Endodermal cell (in vitro differentiated cells): ENCODE results near the gene PURB. TPM values are rescaled to one million over a fixed set of nuclear protein-coding genes. Genes with fewer than 3 reads are reported as not detected.
"Not testable (repeated sequence)": the region's sequence is repeated elsewhere in the genome, so short reads cannot be mapped to it uniquely, and the experiment has no call there.

Source experiments
- DNase-seq: peaks from one replicate; pipeline ENCODE4 v3.0.0-alpha.2; 2017
- H3K27ac ChIP-seq: 2 replicates; pipeline ENCODE4 v1.5.1; 2013; ENCODE audit warnings: mild to moderate bottlenecking, low read depth, low read length, moderate library complexity
- H3K27me3 ChIP-seq: 2 replicates; pipeline ENCODE4 v1.6.1; 2013; ENCODE audit warnings: mild to moderate bottlenecking, low read length, moderate library complexity; ENCODE audit not compliant: insufficient read depth, control insufficient read depth, poor library complexity, severe bottlenecking
- H3K36me3 ChIP-seq: 2 replicates; pipeline ENCODE4 v1.7.0; 2013; ENCODE audit warnings: mild to moderate bottlenecking, low read length, moderate library complexity; ENCODE audit not compliant: control insufficient read depth, insufficient read depth
- H3K4me1 ChIP-seq: one replicate; pipeline ENCODE4 v1.7.0; 2013; ENCODE audit warnings: low read length; ENCODE audit not compliant: control insufficient read depth, insufficient read depth
- H3K4me3 ChIP-seq: 2 replicates; pipeline ENCODE4 v1.5.1; 2013; ENCODE audit warnings: mild to moderate bottlenecking, low read length, moderate library complexity
- H3K9ac ChIP-seq: 2 replicates; pipeline ENCODE4 v1.6.1; 2013; ENCODE audit warnings: mild to moderate bottlenecking, low read length, moderate library complexity; ENCODE audit not compliant: poor library complexity, severe bottlenecking; ENCODE audit errors: extremely low read depth
- H3K9me3 ChIP-seq: 2 replicates; pipeline ENCODE4 v1.6.1; 2013; ENCODE audit warnings: mild to moderate bottlenecking, low read length, moderate library complexity; ENCODE audit not compliant: control insufficient read depth
- H3K27ac Mint-ChIP-seq: 2 replicates; pipeline ENCODE4 v1.8.0; 2020; ENCODE audit warnings: mixed read lengths
- H3K27me3 Mint-ChIP-seq: 2 replicates; pipeline ENCODE4 v1.8.0; 2021; ENCODE audit warnings: mild to moderate bottlenecking, mixed read lengths; ENCODE audit not compliant: insufficient read depth
- H3K36me3 Mint-ChIP-seq: 2 replicates; pipeline ENCODE4 v1.8.0; 2020; ENCODE audit warnings: low read depth, mixed read lengths
- H3K4me1 Mint-ChIP-seq: 2 replicates; pipeline ENCODE4 v1.8.0; 2020; ENCODE audit warnings: mixed read lengths
- H3K4me3 Mint-ChIP-seq: 2 replicates; pipeline ENCODE4 v1.8.0; 2020; ENCODE audit warnings: mild to moderate bottlenecking, moderate library complexity, mixed read lengths
- H3K9me3 Mint-ChIP-seq: 2 replicates; pipeline ENCODE4 v1.8.0; 2020; ENCODE audit warnings: mild to moderate bottlenecking, mixed read lengths
- CTCF ChIP-seq: fragments of 200-600 bp; sonication (generic); conservative IDR thresholded peaks from 2 replicates; pipeline ENCODE4 v1.5.0; 2021; ENCODE audit warnings: antibody characterized with exemption, mild to moderate bottlenecking
- WGBS, 2 experiments: methylation state at CpG; one replicate each; pipeline versions ENCODE4 v1.1.5 to v1.1.7; 2013; ENCODE audit warnings: missing lambda C conversion rate in 2 of 2, mixed read lengths in 1 of 2; ENCODE audit not compliant: insufficient coverage in 1 of 2, insufficient read length in 1 of 2; 5-methylcytosine and 5-hydroxymethylcytosine counted together
- total RNA-seq, 2 donors: library from RNA; stranded (reverse); fragmentation: NEBNext Ultra II Directional in 1 of 2; extraction: Animal tissue kit (Norgen Biotek cat#: 25700) in 1 of 2; gene quantifications; 2 replicates in 1 of 2; 3 replicates in 1 of 2; pipeline ENCODE4 v1.2.1, GENCODE V29; 2021

PURB gene
- total RNA-seq, 2 donors from 2014 or later: 24.7 to 29.8 TPM

- H3K36me3 ChIP-seq: peaks cover 26% of the 10 kb centered on the region
- DNase-seq: no peak
- H3K4me1 Mint-ChIP-seq: peaks cover 5% of the 10 kb centered on the region
- peak overlapping the region; percentile 100 for H3K4me3 ChIP-seq
- H3K36me3 Mint-ChIP-seq: peaks cover 23% of the 10 kb centered on the region
- H3K9me3 Mint-ChIP-seq: no peaks in the 10 kb centered on the region
- no peak for TF ChIP-seq CTCF
- no peaks in the 10 kb centered on the region for H3K27me3 Mint-ChIP-seq
- no peaks in the 10 kb centered on the region for H3K27me3 ChIP-seq
- no peaks in the 10 kb centered on the region for H3K4me1 ChIP-seq
- no peak overlapping the region for H3K4me3 Mint-ChIP-seq
- peak overlapping the region; percentile 18 for H3K27ac Mint-ChIP-seq
- H3K9ac ChIP-seq: no peak overlapping the region
- no peaks in the 10 kb centered on the region for H3K9me3 ChIP-seq
- no peak overlapping the region for H3K27ac ChIP-seq
These were observed 39.9 kb downstream of the PURB start for GRCh38 chr7:44845451-44845850.

- not testable (repeated sequence) for H3K9ac ChIP-seq, H3K27ac Mint-ChIP-seq, H3K9me3 ChIP-seq, H3K4me1 ChIP-seq, H3K4me1 Mint-ChIP-seq, H3K27me3 ChIP-seq, H3K9me3 Mint-ChIP-seq, H3K4me3 ChIP-seq, H3K27me3 Mint-ChIP-seq, DNase-seq, H3K27ac ChIP-seq, H3K4me3 Mint-ChIP-seq
- H3K36me3 ChIP-seq: peaks cover 39% of the 10 kb centered on the region
- 86 to 96% methylated on average over 4 to 5 of the region's 5 CpGs for WGBS, 2 experiments
- H3K36me3 Mint-ChIP-seq: peaks cover 32% of the 10 kb centered on the region
These were observed 41.9 kb downstream of the PURB start for GRCh38 chr7:44843440-44843839.

GRCh38 chr7:44842675-44843074 lies 42.7 kb downstream of the PURB start:
- H3K4me3 Mint-ChIP-seq, H3K27ac ChIP-seq, H3K9me3 Mint-ChIP-seq: not testable (repeated sequence)

GRCh38 chr7:44838751-44839150 lies 46.6 kb downstream of the PURB start:
- Histone ChIP-seq H3K9ac (no peak overlapping the region), H3K36me3 (peaks cover 60% of the 10 kb centered on the region), H3K4me3 (no peak overlapping the region), H3K27ac (no peak overlapping the region), H3K9me3 (no peaks in the 10 kb centered on the region), H3K4me1 (no peaks in the 10 kb centered on the region), H3K27me3 (no peaks in the 10 kb centered on the region)
- H3K9me3 Mint-ChIP-seq: peaks cover 1% of the 10 kb centered on the region
- no peaks in the 10 kb centered on the region for H3K27me3 Mint-ChIP-seq
- TF ChIP-seq CTCF: no peak
- H3K27ac Mint-ChIP-seq: no peak overlapping the region
- no peak overlapping the region for H3K4me3 Mint-ChIP-seq
- H3K36me3 Mint-ChIP-seq: peaks cover 59% of the 10 kb centered on the region
- WGBS, 2 experiments: 98% methylated on average over 2 of the region's 2 CpGs; no CpG with 5 or more reads in 1 of the 2 experiments
- H3K4me1 Mint-ChIP-seq: no peaks in the 10 kb centered on the region
- no peak for DNase-seq

More at GRCh38 chr7:44842675-44843074, 42.7 kb downstream of the PURB start:
- H3K27me3 ChIP-seq, H3K27ac Mint-ChIP-seq, H3K27me3 Mint-ChIP-seq, H3K9ac ChIP-seq, H3K9me3 ChIP-seq, H3K4me1 ChIP-seq, DNase-seq, H3K4me1 Mint-ChIP-seq, H3K4me3 ChIP-seq: not testable (repeated sequence)
- WGBS, 2 experiments: 89 to 97% methylated on average over 5 to 8 of the region's 8 CpGs
- H3K36me3 Mint-ChIP-seq: peaks cover 34% of the 10 kb centered on the region
- H3K36me3 ChIP-seq: peaks cover 44% of the 10 kb centered on the region
